HG03558 (cell line): ENCODE measurements around the gene CCDC93.

ENCODE experiments used
- ATAC-seq: cut with Tn5 transposase; IDR thresholded peaks from one replicate; pipeline ENCODE4 v1.9.1; 2021; ENCODE audit warnings: moderate number of reproducible peaks; ENCODE audit not compliant: unreplicated experiment; ENCODE audit errors: extremely low read depth

The CCDC93 gene

DNA sequence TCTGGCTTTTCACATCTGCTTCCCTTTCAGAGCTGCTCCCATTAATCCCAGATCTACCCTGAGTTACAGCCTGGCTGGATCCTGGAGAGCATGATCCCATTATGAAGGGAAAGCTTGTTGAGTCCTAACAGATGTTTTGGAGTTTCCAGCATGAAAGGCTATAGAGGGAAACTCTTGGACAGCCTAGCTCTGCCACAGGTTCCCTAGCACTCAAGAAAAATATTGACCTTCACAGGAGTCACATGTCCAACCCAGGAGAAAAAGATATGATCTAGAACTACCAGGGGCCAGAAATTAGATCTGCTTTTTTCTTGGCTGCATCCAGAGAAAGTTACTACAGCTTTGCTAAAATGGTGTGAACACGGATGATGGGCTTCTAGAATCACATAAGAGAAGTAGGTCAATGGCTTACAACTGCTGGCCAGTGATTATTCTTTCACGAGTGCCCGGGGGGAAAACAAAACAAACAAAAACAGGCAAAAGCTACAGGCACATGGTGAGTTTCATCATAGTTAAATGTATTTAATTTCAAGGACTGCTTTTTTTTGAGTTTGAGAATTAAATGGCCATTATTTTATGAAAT, 15.9 kb downstream of the CCDC93 start:
- no peak for ATAC-seq

- no peak for ATAC-seq
These were observed 17.3 kb downstream of the CCDC93 start for GRCh38 chr2:117996525-117996924.

DNA sequence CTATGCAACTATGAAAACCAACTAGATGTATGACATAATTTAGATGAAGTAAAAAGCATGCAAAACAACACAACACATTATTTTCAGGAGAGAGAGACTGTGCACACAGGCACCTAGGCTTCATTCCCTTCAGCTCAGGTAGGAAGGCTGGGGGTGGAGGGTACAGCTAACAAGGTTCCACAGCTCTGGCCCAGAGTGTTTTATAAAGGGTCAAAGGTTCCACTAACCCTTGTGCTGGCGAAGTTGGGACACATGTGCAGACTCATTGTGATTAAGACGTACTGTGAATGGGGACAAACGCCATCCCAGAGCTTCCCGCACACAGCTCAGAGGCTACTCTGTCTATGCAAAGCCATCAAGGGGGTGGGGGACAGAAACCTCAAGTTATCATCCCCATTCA, 19.1 kb downstream of the CCDC93 start:
- no peak for ATAC-seq

DNA sequence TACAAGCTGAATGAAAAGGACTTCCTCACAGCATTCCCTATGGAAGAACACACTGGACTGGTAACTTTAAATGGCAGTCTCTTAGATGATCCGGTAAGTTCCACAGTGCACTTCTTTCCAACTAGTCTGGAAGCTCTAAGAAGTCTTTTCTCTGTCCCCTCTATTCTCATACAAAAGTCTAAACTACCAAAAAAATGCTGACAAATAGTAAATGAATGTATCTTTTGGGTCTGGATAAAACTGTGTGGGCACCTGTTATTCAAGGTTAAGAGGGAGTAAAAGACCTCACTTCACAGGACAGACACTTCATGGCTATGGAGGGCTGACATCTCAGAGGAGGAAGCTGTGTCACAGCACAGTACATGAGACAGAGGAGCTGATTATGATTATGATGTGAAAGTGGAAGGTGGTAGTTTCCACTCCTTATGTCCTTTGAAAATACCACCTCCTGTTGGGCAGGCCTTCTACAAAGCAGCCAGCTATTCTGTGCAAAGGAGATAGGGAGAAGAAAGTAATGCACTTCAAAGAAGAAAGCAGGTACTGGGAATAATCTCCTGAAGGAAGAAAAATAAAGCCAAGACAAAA, 23.9 kb downstream of the CCDC93 start:
- no peak for ATAC-seq

- no peak for ATAC-seq
These were observed 26.7 kb downstream of the CCDC93 start for GRCh38 chr2:117987121-117987520.

DNA sequence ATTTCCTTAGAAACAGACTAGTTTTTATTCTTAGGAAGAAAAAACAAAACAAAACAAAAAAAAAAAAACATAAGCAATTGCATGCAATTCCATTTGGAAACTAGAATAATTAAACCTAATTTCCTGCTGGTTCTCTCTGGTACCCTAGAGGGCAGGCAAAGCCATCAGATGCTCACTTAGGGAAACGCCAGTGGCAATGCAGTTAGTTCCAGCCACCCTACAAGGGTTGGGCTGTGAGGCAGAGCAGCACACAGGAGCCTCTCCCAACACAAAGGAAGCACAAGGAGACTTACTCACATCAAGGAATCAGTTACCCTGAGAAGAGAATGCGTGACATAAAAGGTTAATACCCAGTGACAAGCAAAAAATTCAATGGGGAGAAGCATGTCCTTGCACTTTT, 28.8 kb downstream of the CCDC93 start:
- ATAC-seq: no peak

DNA sequence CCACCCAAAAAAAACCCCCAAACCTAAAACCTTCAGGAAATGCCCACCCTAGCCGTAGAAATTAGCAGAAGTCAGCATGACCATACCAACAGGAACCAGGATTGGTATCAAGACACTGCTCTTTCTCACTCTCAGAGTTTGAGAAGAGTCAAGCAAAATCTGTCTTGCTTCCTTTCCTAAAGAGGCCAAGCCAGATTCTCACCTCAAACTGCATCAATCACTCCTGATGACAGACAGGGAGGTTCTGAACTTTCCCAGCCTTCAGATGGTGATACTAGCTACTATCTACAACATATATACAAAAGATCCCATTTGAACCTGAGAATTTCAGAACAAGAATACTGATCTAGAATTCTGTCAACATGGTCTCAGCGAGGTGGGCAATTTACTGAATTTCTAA, 29.7 kb downstream of the CCDC93 start:
- no peak for ATAC-seq

GRCh38 chr2:117983040-117983439, 30.8 kb downstream of the CCDC93 start:
- no peak for ATAC-seq

DNA sequence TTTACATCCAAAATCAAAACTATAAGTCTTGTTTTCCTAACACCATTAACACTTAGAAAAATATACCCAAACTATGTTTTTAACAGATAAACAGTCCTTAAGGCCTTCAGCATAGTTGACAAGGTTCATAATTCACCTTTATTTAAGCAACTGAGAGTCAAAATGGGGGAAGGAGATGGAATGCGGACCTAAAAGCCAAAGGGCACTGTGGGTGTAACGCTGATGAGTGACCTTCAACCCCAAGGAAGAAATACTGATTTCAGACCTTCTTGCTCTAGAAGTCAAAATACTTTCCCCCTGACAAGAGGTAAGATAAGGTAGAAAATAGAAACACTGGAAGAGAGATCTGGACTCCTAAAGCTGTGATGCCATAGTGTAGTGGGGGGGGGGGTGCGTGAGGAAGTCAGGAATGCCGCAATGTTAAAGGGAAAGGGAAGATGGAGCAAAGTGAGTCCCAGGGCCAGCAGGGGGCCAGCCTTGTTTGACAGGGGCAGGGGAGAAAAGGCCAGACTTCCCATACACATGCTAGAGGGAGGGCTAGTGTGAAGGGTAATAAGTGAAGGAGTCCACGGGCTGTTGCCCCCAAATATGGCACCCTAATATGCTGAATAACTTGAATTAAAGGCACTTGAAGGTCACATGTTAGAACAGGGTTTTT, 31.4 kb downstream of the CCDC93 start:
- no peak for ATAC-seq

- no peak for ATAC-seq
These were observed 32.1 kb downstream of the CCDC93 start for GRCh38 chr2:117981810-117982209.

GRCh38 chr2:117980783-117981676, 32.8 kb downstream of the CCDC93 start:
- ATAC-seq: no peak

GRCh38 chr2:117979911-117980701, 33.8 kb downstream of the CCDC93 start:
- no peak for ATAC-seq

DNA sequence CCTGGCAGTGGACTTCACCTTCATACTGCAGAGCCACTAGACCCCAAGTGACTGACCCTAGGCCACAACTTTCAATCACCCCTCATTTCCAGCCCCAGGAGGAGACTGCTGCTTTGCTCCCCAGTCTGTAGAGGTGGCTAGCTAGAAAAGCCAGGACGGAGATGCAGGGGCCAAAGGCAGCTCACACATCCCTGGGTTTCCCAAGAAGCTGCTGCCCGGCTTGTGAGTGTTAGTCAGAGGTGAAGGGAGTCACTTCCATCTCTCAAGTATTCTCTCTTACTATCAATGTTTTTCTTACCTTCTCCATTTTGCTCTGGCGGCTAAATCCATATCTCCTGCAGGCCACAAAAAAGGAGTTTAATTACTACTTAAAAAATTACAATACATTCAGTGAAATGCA, 36.2 kb downstream of the CCDC93 start:
- ATAC-seq: no peak

DNA sequence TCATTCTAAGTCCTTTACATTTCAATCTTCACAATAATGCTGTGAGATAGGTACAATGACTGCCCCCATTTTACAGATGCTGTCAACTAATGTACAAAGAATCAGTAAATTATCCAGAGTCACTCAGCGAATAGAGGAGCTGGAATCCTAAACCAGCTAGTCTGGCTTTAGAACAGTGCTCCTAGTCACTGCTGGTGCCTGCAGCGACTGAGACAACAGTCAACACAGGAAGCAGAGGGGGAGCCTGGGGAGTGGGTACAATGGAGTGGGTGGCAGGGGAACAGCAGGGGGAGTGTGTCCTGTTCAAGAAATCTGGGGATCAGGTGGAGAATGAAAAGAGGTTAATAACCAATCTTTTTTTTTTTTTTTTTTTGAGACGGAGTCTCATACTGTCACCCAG, 37.3 kb downstream of the CCDC93 start:
- ATAC-seq: no peak

DNA sequence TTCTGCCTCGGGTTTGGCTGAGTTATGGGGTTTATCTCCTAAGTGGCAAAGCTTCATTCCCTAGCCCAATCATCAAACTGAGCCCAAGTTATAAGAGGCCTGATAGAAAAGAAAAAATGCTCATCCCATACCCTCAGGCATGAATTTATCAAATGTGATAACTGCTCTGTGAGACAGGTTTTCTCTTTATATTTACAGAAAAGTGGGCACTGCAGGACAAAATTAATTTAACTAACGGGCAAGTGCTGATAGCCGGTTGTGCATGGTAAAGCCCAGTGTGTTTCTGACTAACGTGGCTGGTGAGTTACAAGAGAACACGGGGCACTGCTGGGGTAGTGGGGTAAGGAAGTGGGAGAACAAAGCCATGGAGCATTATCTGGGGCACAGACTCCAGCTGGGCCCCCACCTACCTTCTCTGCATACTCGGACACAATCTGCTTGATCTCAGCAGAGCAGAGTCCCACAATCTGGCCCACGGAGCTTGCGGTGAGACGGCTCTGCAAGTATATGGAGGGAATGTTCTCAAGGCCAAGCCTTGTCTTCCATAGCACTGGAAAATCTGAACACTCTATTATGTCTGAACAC, 40.3 kb downstream of the CCDC93 start:
- ATAC-seq: no peak

DNA sequence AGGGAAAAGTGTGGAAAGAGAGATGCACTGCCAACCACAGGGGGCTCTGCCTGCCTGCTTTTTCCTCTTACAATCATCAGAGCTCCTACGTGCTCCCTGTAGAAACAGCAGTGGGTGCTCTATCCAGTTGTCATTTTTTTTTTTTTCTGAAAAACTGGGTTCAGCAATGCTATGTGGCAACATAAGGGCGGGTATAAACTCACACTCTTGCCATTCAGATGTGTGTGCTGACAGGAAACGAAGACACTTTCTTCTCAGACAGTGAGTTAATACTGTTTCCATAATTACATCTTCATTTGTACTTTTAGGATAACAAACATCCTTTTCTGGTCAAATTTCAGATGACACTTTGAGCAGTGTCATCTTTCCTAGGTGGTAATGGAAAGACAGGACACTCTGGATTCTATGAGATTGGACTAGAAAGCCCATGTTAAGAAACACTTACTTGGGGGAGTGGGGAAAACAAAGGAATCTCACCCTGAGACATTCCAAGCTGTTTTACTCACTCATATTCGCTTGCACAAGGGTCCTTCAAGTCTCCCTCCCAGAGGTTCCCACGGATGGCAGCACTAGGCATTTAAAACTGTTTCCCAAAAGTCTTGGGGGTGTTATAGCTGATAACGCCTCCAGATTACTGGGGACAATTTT, 41.3 kb downstream of the CCDC93 start:
- ATAC-seq: no peak

DNA sequence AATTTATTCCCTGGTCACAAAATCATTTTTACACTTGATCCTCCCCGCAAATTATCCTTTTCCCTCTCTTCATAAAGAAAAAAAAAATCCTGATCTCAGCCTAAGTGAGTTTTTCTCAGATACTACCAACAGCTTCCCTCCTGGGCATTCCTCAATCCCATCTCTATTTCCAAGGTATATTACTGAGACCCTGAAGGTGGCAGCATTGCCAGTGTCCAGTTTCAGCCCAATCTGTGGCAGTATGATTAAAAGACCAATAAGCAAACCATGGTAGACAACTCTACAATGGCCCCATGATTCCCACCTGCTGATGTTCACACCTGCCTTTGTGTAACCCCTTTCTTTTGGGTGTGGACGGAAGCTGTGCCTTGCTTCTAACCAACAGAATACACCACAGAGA, 45.1 kb downstream of the CCDC93 start:
- ATAC-seq: no peak

DNA sequence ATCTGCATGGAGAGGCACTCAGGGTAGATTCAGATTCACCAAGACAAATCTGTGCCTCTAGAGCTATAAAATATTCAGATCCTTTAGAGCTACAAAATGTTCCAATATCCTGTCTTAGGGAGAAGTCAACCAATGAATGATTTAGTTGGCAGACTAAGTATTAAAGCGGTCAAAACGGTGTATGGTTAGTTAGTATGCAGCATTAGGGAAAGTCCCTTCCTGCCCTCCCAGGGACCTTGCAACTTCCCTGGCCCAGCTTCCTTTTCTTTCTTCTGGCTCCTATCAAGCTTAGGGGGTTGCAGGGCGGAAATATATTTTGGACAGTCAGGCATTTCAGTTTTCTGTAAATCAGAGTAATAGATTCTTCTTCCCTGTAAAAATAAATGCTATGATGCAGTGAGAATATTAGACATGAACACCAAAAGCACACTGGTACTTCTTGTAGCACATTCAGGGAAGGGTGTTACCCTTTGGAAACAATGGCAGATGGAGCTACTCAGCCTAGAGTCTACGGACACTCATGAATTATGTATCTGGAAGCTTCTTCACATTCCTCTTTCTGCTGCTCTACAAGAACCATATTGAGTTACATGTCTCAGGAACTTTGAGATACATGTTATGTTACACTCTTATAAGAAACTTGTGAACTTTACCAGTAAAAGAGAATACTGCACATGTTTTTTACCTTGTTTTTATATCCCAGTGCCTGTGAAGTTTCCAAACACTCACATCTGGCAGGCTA, 45.7 kb downstream of the CCDC93 start:
- ATAC-seq: no peak

DNA sequence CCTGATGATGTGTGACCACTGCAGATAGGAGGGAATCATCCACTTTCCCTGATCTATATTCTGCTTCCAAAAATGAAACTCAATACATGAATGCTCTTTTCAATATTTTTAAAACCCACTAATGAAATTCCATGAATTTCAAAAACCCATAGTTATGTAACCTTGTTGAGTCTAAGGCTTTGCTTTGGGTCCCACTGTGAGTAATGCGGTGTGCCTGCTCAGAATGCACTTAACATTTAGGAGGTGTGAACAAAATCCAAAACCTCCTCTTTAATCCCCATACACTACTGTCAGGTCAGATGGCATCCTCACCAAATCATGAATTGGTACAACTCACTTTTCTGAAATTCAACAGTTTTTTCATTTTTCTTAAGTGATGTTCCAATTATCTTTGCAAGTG, 50.4 kb downstream of the CCDC93 start:
- no peak for ATAC-seq
